ENCODE measurements around the gene ERG. TPM values are rescaled to one million over a fixed set of nuclear protein-coding genes. Genes with fewer than 3 reads are reported as not detected.

Gene ERG
- total and polyA plus RNA-seq, 7 experiments from 2014 or later = 0.24 to 1.3 TPM; not detected in 5

DNA sequence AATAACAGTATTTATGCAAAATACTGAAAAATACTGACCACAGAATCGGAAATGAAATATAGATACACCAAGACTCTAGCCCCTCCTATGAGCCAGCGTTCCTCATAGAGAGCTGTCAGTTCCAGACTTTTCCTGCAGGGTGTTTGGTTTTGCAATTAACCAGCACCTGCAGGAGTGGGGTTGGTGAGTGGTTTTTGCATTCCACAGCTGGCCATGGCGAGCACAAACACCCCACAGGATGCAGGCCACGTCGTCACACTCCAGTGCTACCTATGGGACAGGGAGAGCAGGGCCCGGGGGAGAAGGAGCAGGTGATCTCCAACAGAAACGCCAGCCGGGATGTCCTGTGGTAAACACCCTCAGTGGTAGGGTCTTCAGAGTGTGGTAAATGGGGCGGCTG is 94.1 kb downstream of the ERG start:
- peaks cover 15 to 63% (median 21%) of the 10 kb centered on the region in 5 donors for H3K27me3 Mint-ChIP-seq
- ATAC-seq = no peak
- no peak overlapping the region for H3K27ac Mint-ChIP-seq
- H3K9me3 ChIP-seq (ENCODE audit: control insufficient read depth in 2 of 3, low read length in 3 of 3) = no peaks in the 10 kb centered on the region
- H3K36me3 ChIP-seq (ENCODE audit: control insufficient read depth in 2 of 3, insufficient read depth in 3 of 3, low read length in 3 of 3) = no peaks in the 10 kb centered on the region
- CTCF ChIA-PET = no interaction called here
- H3K4me1 ChIP-seq (ENCODE audit: control insufficient read depth in 2 of 2, insufficient read depth in 2 of 2, low read length in 2 of 2) = no peaks in the 10 kb centered on the region
- H3K4me1 Mint-ChIP-seq = peaks cover 0 to 4% (median 0%) of the 10 kb centered on the region in 7 donors
- POLR2A ChIA-PET = interaction anchor here (0.6 kb wide), 1 partner anchor 915 kb away, joined by 3 read pairs; no protein-coding TSS in a partner anchor
- H3K27me3 ChIP-seq (ENCODE audit: control insufficient read depth in 2 of 2, insufficient read depth in 2 of 2, low read length in 2 of 2) = no peaks in the 10 kb centered on the region
- no peak overlapping the region for H3K4me3 ChIP-seq (ENCODE audit: low read length)
- H3K36me3 Mint-ChIP-seq = no peaks in the 10 kb centered on the region
- H3K4me3 Mint-ChIP-seq = no peak overlapping the region
- no peak for DNase-seq
- intact Hi-C loops (cut with micrococcal nuclease) = no loop called here
- H3K9me3 Mint-ChIP-seq = no peaks in the 10 kb centered on the region
- no peak overlapping the region for H3K27ac ChIP-seq (ENCODE audit: low read depth, low read length)

- H3K27ac Mint-ChIP-seq = no peak overlapping the region
- ATAC-seq (no peak), DNase-seq (no peak)
- POLR2A ChIA-PET = no interaction called here
- H3K4me1 Mint-ChIP-seq = peaks cover 0 to 4% (median 0%) of the 10 kb centered on the region in 7 donors
- H3K36me3 Mint-ChIP-seq = no peaks in the 10 kb centered on the region
- no peaks in the 10 kb centered on the region for H3K4me1 ChIP-seq (ENCODE audit: control insufficient read depth in 2 of 2, insufficient read depth in 2 of 2, low read length in 2 of 2)
- peaks cover 14 to 57% (median 22%) of the 10 kb centered on the region in 5 donors for H3K27me3 Mint-ChIP-seq
- CTCF ChIA-PET = no interaction called here
- H3K36me3 ChIP-seq (ENCODE audit: control insufficient read depth in 2 of 3, insufficient read depth in 3 of 3, low read length in 3 of 3) = no peaks in the 10 kb centered on the region
- intact Hi-C loops (cut with micrococcal nuclease) = no loop called here
- H3K4me3 ChIP-seq (ENCODE audit: low read length) = no peak overlapping the region
- H3K9me3 Mint-ChIP-seq = no peaks in the 10 kb centered on the region
- no peak overlapping the region for H3K27ac ChIP-seq (ENCODE audit: low read depth, low read length)
- no peak overlapping the region for H3K4me3 Mint-ChIP-seq
- no peaks in the 10 kb centered on the region for H3K9me3 ChIP-seq (ENCODE audit: control insufficient read depth in 2 of 3, low read length in 3 of 3)
- no peaks in the 10 kb centered on the region for H3K27me3 ChIP-seq (ENCODE audit: control insufficient read depth in 2 of 2, insufficient read depth in 2 of 2, low read length in 2 of 2)
These were observed 95.5 kb downstream of the ERG start for GRCh38 chr21:38402795-38403194.

DNA sequence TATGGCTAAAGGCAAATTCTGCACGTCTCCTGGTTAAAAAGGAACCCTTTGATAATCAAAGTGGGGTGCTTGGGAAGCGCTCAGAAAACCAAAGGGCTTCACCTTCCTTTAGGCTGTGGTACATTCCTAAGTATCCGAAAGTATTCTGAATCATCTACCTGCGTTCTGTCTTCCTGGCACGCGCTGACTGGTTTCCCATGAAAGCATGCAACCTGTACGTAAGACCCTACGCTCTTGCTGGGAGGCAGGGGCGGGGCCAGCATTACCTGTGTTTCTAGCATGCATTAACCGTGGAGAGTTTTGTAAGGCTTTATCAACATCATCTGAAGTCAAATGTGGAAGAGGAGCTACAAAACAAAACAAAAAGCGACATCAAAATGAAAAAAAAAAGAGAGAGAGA is 96.0 kb downstream of the ERG start:
- H3K27ac Mint-ChIP-seq = no peak overlapping the region

GRCh38 chr21:38401191-38401926 is 96.9 kb downstream of the ERG start:
- POLR2A ChIA-PET = no interaction called here
- H3K4me3 Mint-ChIP-seq = no peak overlapping the region
- no peak for ATAC-seq
- H3K36me3 ChIP-seq (ENCODE audit: control insufficient read depth in 2 of 3, insufficient read depth in 3 of 3, low read length in 3 of 3) = no peaks in the 10 kb centered on the region
- no peak overlapping the region for H3K4me3 ChIP-seq (ENCODE audit: low read length)
- no peaks in the 10 kb centered on the region for H3K27me3 ChIP-seq (ENCODE audit: control insufficient read depth in 2 of 2, insufficient read depth in 2 of 2, low read length in 2 of 2)
- peaks cover 20 to 70% (median 28%) of the 10 kb centered on the region in 5 donors for H3K27me3 Mint-ChIP-seq
- CTCF ChIA-PET = interaction anchor here (1.1 kb wide), 1 partner anchor 44 kb away, joined by 3 read pairs; no protein-coding TSS in a partner anchor
- no peaks in the 10 kb centered on the region for H3K9me3 Mint-ChIP-seq
- intact Hi-C loops (cut with micrococcal nuclease) = no loop called here
- H3K4me1 Mint-ChIP-seq = peaks cover 0 to 4% (median 0%) of the 10 kb centered on the region in 7 donors
- H3K36me3 Mint-ChIP-seq = no peaks in the 10 kb centered on the region
- no peaks in the 10 kb centered on the region for H3K4me1 ChIP-seq (ENCODE audit: control insufficient read depth in 2 of 2, insufficient read depth in 2 of 2, low read length in 2 of 2)
- DNase-seq = no peak
- no peak overlapping the region for H3K27ac Mint-ChIP-seq
- no peaks in the 10 kb centered on the region for H3K9me3 ChIP-seq (ENCODE audit: control insufficient read depth in 2 of 3, low read length in 3 of 3)
- no peak overlapping the region for H3K27ac ChIP-seq (ENCODE audit: low read depth, low read length)

More for the DNA sequence above, 96.0 kb downstream of the ERG start:
- H3K4me1 ChIP-seq (ENCODE audit: control insufficient read depth in 2 of 2, insufficient read depth in 2 of 2, low read length in 2 of 2) = no peaks in the 10 kb centered on the region
- Mint-ChIP-seq H3K4me1 (peaks cover 0 to 4% (median 0%) of the 10 kb centered on the region in 7 donors), H3K9me3 (no peaks in the 10 kb centered on the region), H3K36me3 (no peaks in the 10 kb centered on the region), H3K4me3 (no peak overlapping the region), H3K27me3 (peaks cover 14 to 60% (median 23%) of the 10 kb centered on the region in 5 donors)
- H3K4me3 ChIP-seq (ENCODE audit: low read length) = no peak overlapping the region
- intact Hi-C loops (cut with micrococcal nuclease) = no loop called here
- DNase-seq (no peak), ATAC-seq (no peak)
- ChIA-PET POLR2A (no interaction called here), CTCF (no interaction called here)
- H3K9me3 ChIP-seq (ENCODE audit: control insufficient read depth in 2 of 3, low read length in 3 of 3) = no peaks in the 10 kb centered on the region
- no peaks in the 10 kb centered on the region for H3K27me3 ChIP-seq (ENCODE audit: control insufficient read depth in 2 of 2, insufficient read depth in 2 of 2, low read length in 2 of 2)
- no peaks in the 10 kb centered on the region for H3K36me3 ChIP-seq (ENCODE audit: control insufficient read depth in 2 of 3, insufficient read depth in 3 of 3, low read length in 3 of 3)
- no peak overlapping the region for H3K27ac ChIP-seq (ENCODE audit: low read depth, low read length)

GRCh38 chr21:38400195-38400919 is 97.9 kb downstream of the ERG start:
- ChIA-PET POLR2A (no interaction called here), CTCF (interaction anchor here (1.1 kb wide), 1 partner anchor 43 kb away, joined by 3 read pairs; no protein-coding TSS in a partner anchor)
- intact Hi-C loops (cut with micrococcal nuclease) = no loop called here
- peaks cover 0 to 4% (median 0%) of the 10 kb centered on the region in 7 donors for H3K4me1 Mint-ChIP-seq
- Histone ChIP-seq H3K27ac (ENCODE audit: low read depth, low read length) (no peak overlapping the region), H3K4me1 (ENCODE audit: control insufficient read depth in 2 of 2, insufficient read depth in 2 of 2, low read length in 2 of 2) (no peaks in the 10 kb centered on the region), H3K4me3 (ENCODE audit: low read length) (no peak overlapping the region), H3K9me3 (ENCODE audit: control insufficient read depth in 2 of 3, low read length in 3 of 3) (no peaks in the 10 kb centered on the region), H3K36me3 (ENCODE audit: control insufficient read depth in 2 of 3, insufficient read depth in 3 of 3, low read length in 3 of 3) (no peaks in the 10 kb centered on the region), H3K27me3 (ENCODE audit: control insufficient read depth in 2 of 2, insufficient read depth in 2 of 2, low read length in 2 of 2) (no peaks in the 10 kb centered on the region)
- H3K36me3 Mint-ChIP-seq = no peaks in the 10 kb centered on the region
- ATAC-seq (no peak), DNase-seq (no peak)
- no peaks in the 10 kb centered on the region for H3K9me3 Mint-ChIP-seq
- no peak overlapping the region for H3K4me3 Mint-ChIP-seq
- H3K27ac Mint-ChIP-seq = no peak overlapping the region
- peaks cover 24 to 67% (median 29%) of the 10 kb centered on the region in 5 donors for H3K27me3 Mint-ChIP-seq

DNA sequence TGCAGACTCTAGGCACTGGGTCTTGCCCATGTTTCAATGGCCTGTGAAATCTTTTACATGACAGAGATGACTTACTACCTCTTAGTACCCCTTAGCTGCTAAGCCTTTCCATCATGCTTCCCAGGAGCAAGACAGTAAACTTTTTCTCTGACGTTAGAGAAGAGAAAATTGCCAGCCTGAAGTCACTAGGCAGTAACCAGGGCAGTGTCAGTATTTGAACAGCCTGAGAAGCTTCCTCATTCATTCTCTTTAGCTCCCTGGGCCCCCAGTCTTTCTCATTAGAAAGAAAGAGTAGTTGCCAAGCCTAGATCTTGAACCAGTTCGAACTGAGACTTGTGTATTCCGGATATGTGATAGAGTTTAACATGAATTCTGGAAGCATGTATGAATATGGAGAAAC is 99.2 kb downstream of the ERG start:
- CTCF ChIA-PET = no interaction called here
- H3K4me1 ChIP-seq (ENCODE audit: control insufficient read depth in 2 of 2, insufficient read depth in 2 of 2, low read length in 2 of 2) = no peaks in the 10 kb centered on the region
- H3K27ac Mint-ChIP-seq = no peak overlapping the region

More for the DNA sequence above, 99.2 kb downstream of the ERG start:
- H3K9me3 Mint-ChIP-seq = no peaks in the 10 kb centered on the region
- no peaks in the 10 kb centered on the region for H3K36me3 ChIP-seq (ENCODE audit: control insufficient read depth in 2 of 3, insufficient read depth in 3 of 3, low read length in 3 of 3)
- intact Hi-C loops (cut with micrococcal nuclease) = no loop called here
- peaks cover 21 to 66% (median 29%) of the 10 kb centered on the region in 5 donors for H3K27me3 Mint-ChIP-seq
- H3K27ac ChIP-seq (ENCODE audit: low read depth, low read length) = no peak overlapping the region
- no peak overlapping the region for H3K4me3 ChIP-seq (ENCODE audit: low read length)
- no peaks in the 10 kb centered on the region for H3K27me3 ChIP-seq (ENCODE audit: control insufficient read depth in 2 of 2, insufficient read depth in 2 of 2, low read length in 2 of 2)
- no peaks in the 10 kb centered on the region for H3K4me1 Mint-ChIP-seq
- no peak for ATAC-seq
- H3K36me3 Mint-ChIP-seq = no peaks in the 10 kb centered on the region
- no peak for DNase-seq
- no peak overlapping the region for H3K4me3 Mint-ChIP-seq
- POLR2A ChIA-PET = no interaction called here
- H3K9me3 ChIP-seq (ENCODE audit: control insufficient read depth in 2 of 3, low read length in 3 of 3) = no peaks in the 10 kb centered on the region
